Measurements from ENCODE around the gene ASGR1. TPM values are rescaled to one million over a fixed set of nuclear protein-coding genes. Genes with fewer than 3 reads are reported as not detected.

ASGR1 gene
- total and polyA plus RNA-seq, 2 of the 4 experiments (the other 2 are of a cell fraction) = 1.3 to 3.8 TPM

DNA sequence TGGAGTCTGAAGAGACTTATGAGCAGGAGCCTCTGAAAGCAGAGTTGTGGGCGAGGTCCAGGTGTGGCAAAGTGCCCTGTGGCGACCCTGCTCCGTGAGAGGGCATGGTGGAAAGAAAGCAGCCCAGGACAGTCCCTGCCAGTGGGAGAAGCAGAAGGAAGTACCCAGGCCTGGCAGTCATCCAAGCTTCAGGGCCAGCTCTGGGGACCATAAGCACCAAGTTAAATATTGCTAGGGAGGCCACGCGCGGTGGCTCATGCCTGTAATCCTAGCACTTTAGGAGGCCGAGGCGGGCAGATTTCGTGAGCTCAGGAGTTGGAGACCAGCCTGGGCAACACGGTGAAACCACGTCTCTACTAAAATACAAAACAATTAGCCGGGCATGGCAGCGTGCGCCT lies 4.9 kb upstream of the ASGR1 start:
- no peak overlapping the region for H3K14ac ChIP-seq (replicated peaks; ENCODE audit: low read depth, low read length)
- H3K4me1 ChIP-seq (ENCODE audit: control insufficient read depth, insufficient read depth, low read length) = no peaks in the 10 kb centered on the region
- intact Hi-C loops (cut with micrococcal nuclease) (no loop called here), in situ Hi-C loops (cut with MboI; ENCODE audit: low sequenced_read_pairs) (no loop called here), dilution Hi-C loops (cut with HindIII; ENCODE audit: low sequenced_read_pairs, unreplicated experiment) (no loop called here)
- no peak overlapping the region for H4K8ac ChIP-seq (ENCODE audit: low read depth in 2 of 2, low read length in 2 of 2)
- peaks cover 8% of the 10 kb centered on the region for H3K36me3 ChIP-seq (ENCODE audit: control insufficient read depth, insufficient read depth, low read length)
- no peaks in the 10 kb centered on the region for H3K9me3 ChIP-seq (ENCODE audit: control insufficient read depth, insufficient read depth, low read length)
- no peak overlapping the region for H4K5ac ChIP-seq (ENCODE audit: low read depth, low read length)
- H3K4me3 ChIP-seq (ENCODE audit: insufficient read depth, low read depth, low read length) = no peak overlapping the region
- no peak overlapping the region for H2BK120ac ChIP-seq (ENCODE audit: low read depth, low read length)
- H4K20me1 ChIP-seq (ENCODE audit: insufficient read depth, low read length) = no peaks in the 10 kb centered on the region
- H3K18ac ChIP-seq (ENCODE audit: low read depth, low read length) = no peak overlapping the region
- no peak overlapping the region for H3K9ac ChIP-seq (ENCODE audit: low read depth, low read length)
- H2BK20ac ChIP-seq (ENCODE audit: low read depth, low read length) = no peak overlapping the region
- no peak overlapping the region for H2AFZ ChIP-seq (replicated peaks; ENCODE audit: low read length, poor library complexity)
- no peak overlapping the region for H3K4me2 ChIP-seq (ENCODE audit: low read depth, low read length)
- CTCF ChIA-PET = no interaction called here
- no peak overlapping the region for H3K4ac ChIP-seq (ENCODE audit: low read depth, low read length)
- DNase-seq (no peak), ATAC-seq (ENCODE audit: low read depth) (no peak)
- no TSS peak for BruUV-seq (replicated peaks)
- 92% methylated on average over 3 of the region's 14 CpGs; no CpG with 5 or more reads in 1 of the 2 experiments for WGBS, 2 experiments (ENCODE audit: extremely low coverage in 2 of 2, insufficient read length in 1 of 2)
- no peaks in the 10 kb centered on the region for H3K27me3 ChIP-seq (ENCODE audit: control insufficient read depth, insufficient read depth, low read length)
- H2BK5ac ChIP-seq (ENCODE audit: low read depth, low read length, poor library complexity, severe bottlenecking) = no peak overlapping the region
- no peak overlapping the region for H2BK15ac ChIP-seq (ENCODE audit: low read depth, low read length)
- POLR2A ChIA-PET (ENCODE audit: unreplicated experiment) = no interaction called here
- H3K79me1 ChIP-seq (ENCODE audit: low read depth in 1 of 2, low read length in 2 of 2) = no peaks in the 10 kb centered on the region; a peak in 1 of 4 replicates
- H3K9me1 ChIP-seq (ENCODE audit: insufficient read depth, low read length) = no peaks in the 10 kb centered on the region; the same call in 1 of the 2 replicates
- TF ChIP-seq MAZ (IDR thresholded peaks at IDR 0.05; ENCODE audit: borderline replicate concordance, low read depth, low read length) (no peak), MXI1 (IDR thresholded peaks at IDR 0.05; ENCODE audit: borderline replicate concordance, low read depth, low read length) (no peak), RAD21 (IDR thresholded peaks at IDR 0.05; ENCODE audit: low read length) (no peak)
- TF ChIP-seq, protein P1, sequence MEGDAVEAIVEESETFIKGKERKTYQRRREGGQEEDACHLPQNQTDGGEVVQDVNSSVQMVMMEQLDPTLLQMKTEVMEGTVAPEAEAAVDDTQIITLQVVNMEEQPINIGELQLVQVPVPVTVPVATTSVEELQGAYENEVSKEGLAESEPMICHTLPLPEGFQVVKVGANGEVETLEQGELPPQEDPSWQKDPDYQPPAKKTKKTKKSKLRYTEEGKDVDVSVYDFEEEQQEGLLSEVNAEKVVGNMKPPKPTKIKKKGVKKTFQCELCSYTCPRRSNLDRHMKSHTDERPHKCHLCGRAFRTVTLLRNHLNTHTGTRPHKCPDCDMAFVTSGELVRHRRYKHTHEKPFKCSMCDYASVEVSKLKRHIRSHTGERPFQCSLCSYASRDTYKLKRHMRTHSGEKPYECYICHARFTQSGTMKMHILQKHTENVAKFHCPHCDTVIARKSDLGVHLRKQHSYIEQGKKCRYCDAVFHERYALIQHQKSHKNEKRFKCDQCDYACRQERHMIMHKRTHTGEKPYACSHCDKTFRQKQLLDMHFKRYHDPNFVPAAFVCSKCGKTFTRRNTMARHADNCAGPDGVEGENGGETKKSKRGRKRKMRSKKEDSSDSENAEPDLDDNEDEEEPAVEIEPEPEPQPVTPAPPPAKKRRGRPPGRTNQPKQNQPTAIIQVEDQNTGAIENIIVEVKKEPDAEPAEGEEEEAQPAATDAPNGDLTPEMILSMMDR (conservative IDR thresholded peaks at IDR 0.05; ENCODE audit: low read depth, low read length) = no peak
- H2AK9ac ChIP-seq (replicated peaks; ENCODE audit: low read depth, low read length, poor library complexity) = no peak overlapping the region
- H2AK5ac ChIP-seq (ENCODE audit: low read depth, low read length) = no peak overlapping the region
- H3K27ac ChIP-seq (ENCODE audit: insufficient read depth, low read length) = no peak overlapping the region
- H4K91ac ChIP-seq (ENCODE audit: insufficient read depth, low read depth, low read length) = no peak overlapping the region
- no peak overlapping the region for H3K23ac ChIP-seq (ENCODE audit: low read depth, low read length)
- H3K56ac ChIP-seq (ENCODE audit: extremely low read depth, insufficient read depth, low read length) = no peak overlapping the region
